GM19372 (cell line): Measurements from ENCODE around the gene EPHA3.

Experiments used
- ATAC-seq: cut with Tn5 transposase; IDR thresholded peaks from one replicate; pipeline ENCODE4 v1.9.1; 2021; ENCODE audit warnings: mild to moderate bottlenecking, low read depth, moderate library complexity; ENCODE audit not compliant: unreplicated experiment

EPHA3 gene

DNA sequence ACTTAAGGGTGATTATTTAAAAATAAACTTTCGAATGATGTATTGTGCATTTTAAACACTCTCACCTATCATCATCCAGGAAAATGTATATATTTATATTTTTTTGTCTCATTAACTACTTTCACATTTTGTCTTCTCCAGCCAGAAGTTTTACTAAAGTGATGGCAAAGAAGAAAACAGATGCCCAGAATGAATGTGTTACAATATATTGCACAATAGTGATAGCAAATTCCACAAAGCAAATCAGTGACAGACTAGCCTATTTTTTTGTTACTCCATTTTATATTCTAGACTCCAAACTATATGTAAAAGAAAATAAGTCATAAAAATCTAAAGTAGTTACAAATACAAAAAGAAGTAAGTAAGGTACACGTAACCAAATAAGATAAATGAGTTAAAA is 414.7 kb downstream of the EPHA3 start:
- no peak for ATAC-seq

DNA sequence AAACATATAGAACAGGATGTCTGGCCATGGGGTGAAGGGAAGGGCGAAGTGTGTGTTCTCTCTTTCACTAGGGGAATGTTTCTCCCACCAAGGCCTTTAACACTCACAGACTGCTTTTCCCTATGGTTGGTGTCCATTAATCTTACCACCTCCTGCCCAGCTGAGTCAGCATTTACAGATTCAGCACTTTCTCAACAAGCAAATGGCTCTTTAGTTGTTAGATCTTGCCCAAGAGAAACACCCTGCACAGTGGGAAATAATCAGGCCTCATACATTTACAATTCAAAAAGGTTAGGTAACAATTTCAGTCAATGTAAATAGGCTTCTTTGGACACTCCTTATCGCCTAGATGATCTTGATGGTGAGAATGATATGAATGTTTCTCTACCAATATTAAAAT is 418.2 kb downstream of the EPHA3 start:
- ATAC-seq, result no peak

- no peak for ATAC-seq
These were observed 420.4 kb downstream of the EPHA3 start for GRCh38 chr3:89527736-89528305.
